SU-DHL-6 (cell line): ENCODE data around the gene HCFC1.

Source experiments
- EZH2phosphoT487 ChIP-seq: fragments of 200-600 bp; sonication (generic), shearing (Covaris generic); conservative IDR thresholded peaks from 2 replicates; pipeline ENCODE4 v1.6.1; 2018; ENCODE audit warnings: mild to moderate bottlenecking, antibody characterized with exemption, low read length, moderate library complexity, mixed read lengths
- TF ChIP-seq, protein P1 (sequence below): fragments of 200-600 bp; sonication (generic); IDR thresholded peaks from one replicate; pipeline ENCODE4 v1.5.1; 2017; ENCODE audit warnings: antibody characterized with exemption, mild to moderate bottlenecking, low read length, moderate library complexity; ENCODE audit not compliant: insufficient read depth, poor library complexity, severe bottlenecking

DNA sequence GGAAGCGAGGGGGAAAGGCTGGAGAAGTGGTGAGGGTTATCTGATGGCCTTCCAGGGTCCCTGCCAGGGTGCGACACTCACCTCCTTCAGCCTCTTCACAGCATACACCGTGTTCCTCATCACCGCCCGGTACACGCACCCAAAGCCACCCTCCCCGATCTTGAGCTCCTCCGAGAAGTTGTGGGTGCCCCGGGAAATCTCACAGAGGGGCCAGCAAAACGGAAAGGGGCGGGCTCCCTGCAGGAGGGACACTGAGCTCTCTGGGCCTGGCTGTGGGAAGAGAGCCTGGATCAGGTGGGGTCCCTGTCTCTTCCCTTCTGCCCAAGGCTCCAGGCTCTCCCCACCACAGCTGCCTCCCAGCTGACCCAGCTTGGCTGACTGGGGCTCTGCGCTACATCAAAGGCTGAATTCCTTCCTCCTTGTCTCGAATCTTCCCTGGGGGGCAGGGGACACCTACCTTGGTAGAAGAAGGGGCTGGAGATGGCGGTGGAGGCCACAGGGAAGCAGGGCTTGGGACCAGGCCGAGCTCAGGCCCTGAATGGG is 47.0 kb upstream of the HCFC1 start:
- TF ChIP-seq, protein P1, sequence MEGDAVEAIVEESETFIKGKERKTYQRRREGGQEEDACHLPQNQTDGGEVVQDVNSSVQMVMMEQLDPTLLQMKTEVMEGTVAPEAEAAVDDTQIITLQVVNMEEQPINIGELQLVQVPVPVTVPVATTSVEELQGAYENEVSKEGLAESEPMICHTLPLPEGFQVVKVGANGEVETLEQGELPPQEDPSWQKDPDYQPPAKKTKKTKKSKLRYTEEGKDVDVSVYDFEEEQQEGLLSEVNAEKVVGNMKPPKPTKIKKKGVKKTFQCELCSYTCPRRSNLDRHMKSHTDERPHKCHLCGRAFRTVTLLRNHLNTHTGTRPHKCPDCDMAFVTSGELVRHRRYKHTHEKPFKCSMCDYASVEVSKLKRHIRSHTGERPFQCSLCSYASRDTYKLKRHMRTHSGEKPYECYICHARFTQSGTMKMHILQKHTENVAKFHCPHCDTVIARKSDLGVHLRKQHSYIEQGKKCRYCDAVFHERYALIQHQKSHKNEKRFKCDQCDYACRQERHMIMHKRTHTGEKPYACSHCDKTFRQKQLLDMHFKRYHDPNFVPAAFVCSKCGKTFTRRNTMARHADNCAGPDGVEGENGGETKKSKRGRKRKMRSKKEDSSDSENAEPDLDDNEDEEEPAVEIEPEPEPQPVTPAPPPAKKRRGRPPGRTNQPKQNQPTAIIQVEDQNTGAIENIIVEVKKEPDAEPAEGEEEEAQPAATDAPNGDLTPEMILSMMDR: no peak
- TF ChIP-seq EZH2phosphoT487: no peak
